Measurements from ENCODE around the gene IGSF23.

DNA sequence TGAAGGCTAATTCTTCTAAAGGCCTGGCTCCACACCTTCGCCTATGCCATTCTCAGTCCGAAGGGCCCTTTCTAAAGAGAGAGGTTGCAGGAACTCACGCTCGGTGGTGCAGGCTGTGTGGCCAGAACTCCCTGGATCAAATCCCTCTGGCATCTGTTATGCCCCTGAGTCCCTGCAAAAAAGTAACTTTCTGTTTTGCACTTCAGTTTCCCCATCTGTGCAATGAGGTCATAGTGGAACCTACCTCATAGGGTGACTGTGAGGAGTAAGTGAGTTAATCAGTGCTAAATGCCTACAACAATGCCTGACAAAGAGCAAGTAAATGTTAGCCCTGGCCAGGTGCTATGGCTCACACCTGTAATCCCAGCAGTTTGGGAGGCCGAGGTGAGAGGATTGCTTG is 7.3 kb downstream of the IGSF23 start:
- TF ChIP-seq CTCF (IDR thresholded peaks at IDR 0.05) = no peak
- TF ChIP-seq POLR2A (IDR thresholded peaks at IDR 0.05) = no peak

Measured in adrenal gland (tissue), 5 donors.